ENCODE results near the gene SEMA5A.

- TF ChIP-seq POLR2A (IDR thresholded peaks at IDR 0.05; ENCODE audit: low read length): no peak
- TF ChIP-seq GATA1 (IDR thresholded peaks at IDR 0.05; ENCODE audit: low read depth, low read length): no peak
Observed at GRCh38 chr5:9025942-9026341, 519.9 kb downstream of the SEMA5A start.

Data from erythroblast (primary cell).